HepG2 (cell line): ENCODE results near the gene MASP2. TPM values are rescaled to one million over a fixed set of nuclear protein-coding genes. Genes with fewer than 3 reads are reported as not detected.

Experiments
- ATAC-seq: fragments of 200-7000 bp; cut with Tn5 transposase; 3 replicates; pipeline ENCODE4 v1.9.1; 2020; ENCODE audit warnings: mild to moderate bottlenecking, moderate library complexity
- BruUV-seq: library from RNA; stranded (reverse); fragments of 400-500 nt; replicated peaks from 2 replicates; lab custom pipeline; 2021; lab: Mats Ljungman, UMichigan
- CTCF ChIA-PET: fragments of 300-600 bp; formaldehyde crosslinking; extraction: SDS; loops from one replicate; lab custom pipeline; 2021; ENCODE audit warnings: low total read pairs, inconsistent platforms, low intra/inter-chr PET ratio; lab: Yijun Ruan, JAX
- POLR2A ChIA-PET: fragments of 350-600 bp; sonication (Branson Sonifier 250); formaldehyde crosslinking; loops from one replicate; lab custom pipeline; 2020; ENCODE audit warnings: antibody characterized with exemption, inconsistent platforms; lab: Yijun Ruan, JAX
- DNase-seq: peaks from one replicate; pipeline ENCODE4 v3.0.0-alpha.2; 2015; ENCODE audit warnings: low spot score
- FAIRE-seq: peaks from 3 replicates; lab custom pipeline; 2011; peaks lifted over from hg19 to GRCh38; lab: Jason Lieb, UNC
- H2AFZ ChIP-seq: one replicate; pipeline ENCODE4 v1.6.1; 2011; ENCODE audit warnings: low read length, inconsistent platforms
- H3K27ac ChIP-seq: fragments of 300-600 bp; 3 replicates; pipeline ENCODE4 v1.8.0; 2011; ENCODE audit warnings: mixed run types, mild to moderate bottlenecking, mixed read lengths, low read length, inconsistent platforms; ENCODE audit not compliant: insufficient read depth; ENCODE audit errors: extremely low read length
- H3K27me3 ChIP-seq, 2 experiments: fragments of 200-600 bp in 1 of 2; 2 replicates in 1 of 2; 3 replicates in 1 of 2; pipeline versions ENCODE4 v1.6.0 to v1.8.0; 2011; ENCODE audit warnings: low read length in 2 of 2, mild to moderate bottlenecking in 2 of 2, moderate library complexity in 2 of 2, inconsistent platforms in 1 of 2; ENCODE audit not compliant: insufficient read depth in 2 of 2, control insufficient read depth in 1 of 2
- H3K36me3 ChIP-seq, 2 experiments: fragments of 200-600 bp in 1 of 2; replicated peaks in 1 of 2; 2 replicates in 1 of 2; 3 replicates in 1 of 2; pipeline versions ENCODE4 v1.5.1 to v1.8.0; 2011; ENCODE audit warnings: low read length in 2 of 2, inconsistent platforms in 1 of 2; ENCODE audit not compliant: insufficient read depth in 2 of 2, control insufficient read depth in 1 of 2
- H3K4me1 ChIP-seq: 2 replicates; pipeline ENCODE4 v1.5.1; 2012; ENCODE audit warnings: low read length, inconsistent platforms; ENCODE audit not compliant: insufficient read depth
- H3K4me2 ChIP-seq: 2 replicates; pipeline ENCODE4 v1.6.0; 2011; ENCODE audit warnings: low read depth, low read length, inconsistent platforms
- H3K4me3 ChIP-seq, 3 experiments: fragments of 200-600 bp in 1 of 3; sonication (generic), shearing (Covaris generic) in 1 of 3; replicated peaks in 1 of 3; 2 replicates each; pipeline ENCODE4 v1.5.1; 2011 to 2016; ENCODE audit warnings: low read length in 3 of 3, inconsistent platforms in 2 of 3, low read depth in 2 of 3, mild to moderate bottlenecking in 2 of 3, control low read depth in 1 of 3, mixed read lengths in 1 of 3; ENCODE audit not compliant: insufficient read depth in 1 of 3
- H3K79me2 ChIP-seq: one replicate; pipeline ENCODE4 v1.6.1; 2011; ENCODE audit warnings: low read length, inconsistent platforms; ENCODE audit not compliant: insufficient read depth
- H3K9ac ChIP-seq: 2 replicates; pipeline ENCODE4 v1.6.0; 2011; ENCODE audit warnings: mild to moderate bottlenecking, low read depth, low read length, inconsistent platforms; ENCODE audit not compliant: insufficient read depth
- H3K9me3 ChIP-seq: 2 replicates; pipeline ENCODE4 v1.5.1; 2012; ENCODE audit warnings: mild to moderate bottlenecking, low read length
- H4K20me1 ChIP-seq: 2 replicates; pipeline ENCODE4 v1.6.0; 2011; ENCODE audit warnings: inconsistent platforms, mild to moderate bottlenecking, low read length, moderate library complexity; ENCODE audit not compliant: insufficient read depth
- AGO1 ChIP-seq: fragments of 200-400 bp; formaldehyde crosslinking; IDR thresholded peaks from 2 replicates; pipeline ENCODE4 v1.6.1; 2017; ENCODE audit warnings: mild to moderate bottlenecking, low read depth, low read length, moderate library complexity; ENCODE audit not compliant: poor library complexity, severe bottlenecking
- HNRNPK ChIP-seq: fragments of 200-400 bp; formaldehyde crosslinking; IDR thresholded peaks from 2 replicates; pipeline ENCODE4 v1.6.1; 2018; ENCODE audit warnings: low read length, low read depth, moderate library complexity, mild to moderate bottlenecking; ENCODE audit not compliant: poor library complexity, severe bottlenecking
- KDM5B ChIP-seq: sonication (generic); formaldehyde crosslinking; IDR thresholded peaks from 2 replicates; pipeline ENCODE4 v1.4.0; 2020; ENCODE audit warnings: missing genetic modification reagents, mild to moderate bottlenecking, borderline replicate concordance
- KLF16 ChIP-seq, 2 experiments: sonication (generic) in 1 of 2; formaldehyde crosslinking in 1 of 2; IDR thresholded peaks; 2 replicates each; pipeline versions ENCODE4 v1.6.1 to v1.8.0; 2016 to 2023; ENCODE audit warnings: missing genetic modification reagents in 2 of 2, missing compliant biosample characterization in 1 of 2
- POLR2A ChIP-seq, 2 experiments: IDR thresholded peaks; 2 replicates each; pipeline ENCODE4 v1.6.1; 2011; ENCODE audit warnings: low read depth in 2 of 2, low read length in 2 of 2, mild to moderate bottlenecking in 1 of 2, moderate library complexity in 1 of 2; ENCODE audit not compliant: insufficient read depth in 1 of 2
- REPIN1 ChIP-seq: sonication (generic); formaldehyde crosslinking; IDR thresholded peaks from 2 replicates; pipeline ENCODE4 v1.8.0; 2022; ENCODE audit warnings: missing genetic modification reagents, low read depth, mild to moderate bottlenecking, borderline replicate concordance
- TFDP1 ChIP-seq: IDR thresholded peaks from 2 replicates; pipeline ENCODE4 v1.6.1; 2016; ENCODE audit warnings: missing compliant biosample characterization, missing genetic modification reagents, borderline replicate concordance
- ZBTB1 ChIP-seq: sonication (generic); formaldehyde crosslinking; IDR thresholded peaks from 2 replicates; pipeline ENCODE4 v1.4.0; 2020; ENCODE audit warnings: missing genetic modification reagents, borderline replicate concordance
- ZHX1 ChIP-seq: sonication (generic); formaldehyde crosslinking; IDR thresholded peaks from 2 replicates; pipeline ENCODE4 v1.8.1; 2022; ENCODE audit warnings: low read depth, mild to moderate bottlenecking, missing genetic modification reagents
- ZNF615 ChIP-seq: sonication (generic); formaldehyde crosslinking; IDR thresholded peaks from 2 replicates; pipeline ENCODE4 v1.5.0; 2020; ENCODE audit warnings: mild to moderate bottlenecking, missing genetic modification reagents, borderline replicate concordance
- ZNF687 ChIP-seq: sonication (generic); formaldehyde crosslinking; IDR thresholded peaks from 2 replicates; pipeline ENCODE4 v1.5.1; 2020; ENCODE audit warnings: mild to moderate bottlenecking, missing genetic modification reagents, moderate library complexity
- ZNF747 ChIP-seq: sonication (generic); formaldehyde crosslinking; IDR thresholded peaks from 2 replicates; pipeline ENCODE4 v1.8.1; 2023; ENCODE audit warnings: missing genetic modification reagents, mild to moderate bottlenecking, borderline replicate concordance
- ZNF768 ChIP-seq: sonication (generic); formaldehyde crosslinking; IDR thresholded peaks from 2 replicates; pipeline ENCODE4 v1.4.0; 2020; ENCODE audit warnings: missing genetic modification reagents
- ZNF891 ChIP-seq: sonication (generic); formaldehyde crosslinking; IDR thresholded peaks from 2 replicates; pipeline ENCODE4 v1.5.0; 2020; ENCODE audit warnings: mild to moderate bottlenecking, missing genetic modification reagents
- WGBS: methylation state at CpG from one replicate; pipeline ENCODE4 v1.1.6; 2017; ENCODE audit warnings: low lambda C conversion rate; 5-methylcytosine and 5-hydroxymethylcytosine counted together
- in situ Hi-C: cut with HindIII; loops from 2 replicates; pipeline ENCODE4 v1.10.0; 2017; ENCODE audit warnings: low pct_unique_long_range_greater_than_20kb; ENCODE audit not compliant: extremely low pct_ligation_motif_present
- intact Hi-C: fragments of 100-400 bp; cut with micrococcal nuclease; formaldehyde crosslinking; loops from one replicate; pipeline ENCODE4 v1.10.0; 2022; ENCODE audit not compliant: unreplicated experiment
- polyA plus RNA-seq, 8 experiments: library from polyadenylated mRNA; depleted of rRNA in 3 of 8; stranded (reverse) in 7 of 8; unstranded in 1 of 8; fragments of >200 nt; fragmentation: Illumina TruSeq in 4 of 8; extraction: Trizol in 4 of 8; gene quantifications; 2 replicates each; pipeline versions ENCODE4 v1.2.1 to v1.2.3, GENCODE V29; 2011 to 2016; ENCODE audit warnings: low read depth in 4 of 8, missing spikeins in 1 of 8, mixed read lengths in 1 of 8; ENCODE audit not compliant: insufficient read depth in 1 of 8
- total RNA-seq, 5 experiments: library from RNA; depleted of rRNA; stranded (reverse); fragments of >200 nt; fragmentation: Illumina TruSeq; extraction: Trizol; gene quantifications; 2 replicates each; pipeline ENCODE4 v1.2.3, GENCODE V29; 2016; ENCODE audit warnings: low read depth in 1 of 5

MASP2 gene
- total and polyA plus RNA-seq, 2 of the 13 experiments (the other 11 are each of a cell fraction or from before 2014, with no cell fraction given): 7.1 to 11.8 TPM

GRCh38 chr1:11052839-11053757 lies 6.1 kb upstream of the MASP2 start:
- no TSS peak for BruUV-seq
- Histone ChIP-seq H3K4me2 (no peak overlapping the region), H3K4me3 (no peak overlapping the region), H3K36me3 (peaks cover 5 to 23% of the 10 kb centered on the region in 2 experiments; a peak in 4 of 5 replicates), H3K27me3 (no peaks in the 10 kb centered on the region), H3K9ac (no peak overlapping the region), H3K79me2 (no peaks in the 10 kb centered on the region), H2AFZ (no peak overlapping the region), H4K20me1 (peaks cover 3% of the 10 kb centered on the region; the same call in 1 of the 2 replicates), H3K4me1 (peaks cover 41% of the 10 kb centered on the region), H3K9me3 (no peaks in the 10 kb centered on the region), H3K27ac (no peak overlapping the region)
- FAIRE-seq (no peak), ATAC-seq (peak; percentile 24), DNase-seq (no peak)
- WGBS: 64% methylated on average over 6 of the region's 29 CpGs
- ChIA-PET POLR2A (interaction anchor here (2.0 kb wide), 1 partner anchor 8 kb away, joined by 10 read pairs; no protein-coding TSS in a partner anchor), CTCF (no interaction called here)
- in situ Hi-C loops (no loop called here), intact Hi-C loops (no loop called here)
- TF ChIP-seq ZNF747 (CRISPR knock-in tag) (no peak), POLR2A (IDR thresholded peaks at IDR 0.05; ENCODE audit: insufficient read depth in 1 of 2, low read depth in 2 of 2, low read length in 2 of 2) (peak in 1 of 2 experiments; percentile 58), ZHX1 (CRISPR knock-in tag) (0 out of 2 replicates have a peak, but pooled peaks have one; percentile 30), TFDP1 (CRISPR knock-in tag) (0 out of 2 replicates have a peak, but pooled peaks have one; percentile 24), AGO1 (peak; percentile 91), REPIN1 (CRISPR knock-in tag) (0 out of 2 replicates have a peak, but pooled peaks have one; percentile 22), HNRNPK (no peak), ZBTB1 (CRISPR knock-in tag) (no peak), ZNF687 (CRISPR knock-in tag) (peak; percentile 23; the same call in 1 of the 2 replicates), ZNF768 (CRISPR knock-in tag) (peak; percentile 81), ZNF891 (CRISPR knock-in tag) (peak; percentile 64; the same call in 1 of the 2 replicates), ZNF615 (CRISPR knock-in tag) (no peak), KLF16 (CRISPR knock-in tag; IDR thresholded peaks at IDR 0.05) (no peak), KDM5B (CRISPR knock-in tag) (no peak)
